GM21526 (cell line): ENCODE results near the gene RIPOR2.
"Not testable (repeated sequence)": the region's sequence is repeated elsewhere in the genome, so short reads cannot be mapped to it uniquely, and the experiment has no call there.

Experiments
- ATAC-seq: cut with Tn5 transposase; IDR thresholded peaks from one replicate; pipeline ENCODE4 v1.9.1; 2021; ENCODE audit warnings: moderate library complexity; ENCODE audit not compliant: unreplicated experiment, low FRiP score

Gene RIPOR2

GRCh38 chr6:24927985-24928745, 7.6 kb downstream of the RIPOR2 start:
- no peak for ATAC-seq

- no peak for ATAC-seq
Observed at GRCh38 chr6:24927277-24927955, 8.3 kb downstream of the RIPOR2 start.

- ATAC-seq, result not testable (repeated sequence)
Observed at GRCh38 chr6:24926647-24927046, 9.1 kb downstream of the RIPOR2 start.

- no peak for ATAC-seq
Observed at GRCh38 chr6:24926192-24926591, 9.6 kb downstream of the RIPOR2 start.

GRCh38 chr6:24925661-24926060, 10.1 kb downstream of the RIPOR2 start:
- no peak for ATAC-seq

- ATAC-seq, result no peak
Observed at GRCh38 chr6:24924580-24925356, 11.0 kb downstream of the RIPOR2 start.

GRCh38 chr6:24923885-24924401, 11.8 kb downstream of the RIPOR2 start:
- no peak for ATAC-seq

GRCh38 chr6:24922814-24923213, 12.9 kb downstream of the RIPOR2 start:
- no peak for ATAC-seq

- no peak for ATAC-seq
Observed at GRCh38 chr6:24922170-24922569, 13.6 kb downstream of the RIPOR2 start.

- no peak for ATAC-seq
Observed at GRCh38 chr6:24920136-24920535, 15.6 kb downstream of the RIPOR2 start.

GRCh38 chr6:24919056-24919892, 16.5 kb downstream of the RIPOR2 start:
- ATAC-seq, result no peak

- ATAC-seq, result no peak
Observed at GRCh38 chr6:24918641-24919055, 17.1 kb downstream of the RIPOR2 start.

- ATAC-seq, result no peak
Observed at GRCh38 chr6:24916496-24916895, 19.3 kb downstream of the RIPOR2 start.

- ATAC-seq, result no peak
Observed at GRCh38 chr6:24915641-24916040, 20.1 kb downstream of the RIPOR2 start.

GRCh38 chr6:24914082-24914481, 21.7 kb downstream of the RIPOR2 start:
- not testable (repeated sequence) for ATAC-seq

GRCh38 chr6:24911796-24912382, 23.9 kb downstream of the RIPOR2 start:
- no peak for ATAC-seq

GRCh38 chr6:24910961-24911725, 24.6 kb downstream of the RIPOR2 start:
- ATAC-seq, result peak; percentile 32

GRCh38 chr6:24910331-24910960, 25.3 kb downstream of the RIPOR2 start:
- ATAC-seq, result peak; percentile 50
